Measurements from ENCODE around the gene RNF32. TPM values are rescaled to one million over a fixed set of nuclear protein-coding genes. Genes with fewer than 3 reads are reported as not detected.

The RNF32 gene
- total and polyA plus RNA-seq, 2 of the 13 experiments (the other 11 are each of a cell fraction or from before 2014, with no cell fraction given), result not detected

GRCh38 chr7:156609010-156609877 lies 31.3 kb upstream of the RNF32 start (continued):
- TF ChIP-seq SNAPC4 (CRISPR knock-in tag; IDR thresholded peaks at IDR 0.05) (no peak), ZNF629 (CRISPR knock-in tag; conservative IDR thresholded peaks at IDR 0.05) (peak; percentile 54), FIP1L1 (IDR thresholded peaks at IDR 0.05; ENCODE audit: borderline replicate concordance, insufficient read depth, low read depth, low read length) (no peak), PRDM15 (CRISPR knock-in tag; IDR thresholded peaks at IDR 0.05) (no peak), SMC3 (IDR thresholded peaks at IDR 0.05; ENCODE audit: low read length) (peak; percentile 41; the same call in 1 of the 2 replicates), KAT8 (CRISPR knock-in tag; IDR thresholded peaks at IDR 0.05) (0 out of 2 replicates have a peak, but pooled peaks have one; percentile 54), POLR2AphosphoS5 (IDR thresholded peaks at IDR 0.05; ENCODE audit: low read depth, low read length) (peak; percentile 71), RXRA (CRISPR knock-in tag; IDR thresholded peaks at IDR 0.05) (peak; percentile 64; the same call in 1 of the 2 replicates), ZNF773 (CRISPR knock-in tag; IDR thresholded peaks at IDR 0.05; ENCODE audit: borderline replicate concordance) (no peak), KAT2B (IDR thresholded peaks at IDR 0.05; ENCODE audit: borderline replicate concordance, low read depth, low read length) (no peak), FOXJ3 (CRISPR knock-in tag; IDR thresholded peaks at IDR 0.05; ENCODE audit: borderline replicate concordance) (peak; percentile 73; the same call in 1 of the 2 replicates), DMAP1 (CRISPR knock-in tag; IDR thresholded peaks at IDR 0.05) (0 out of 2 replicates have a peak, but pooled peaks have one; percentile 36), BCL6 (CRISPR knock-in tag; IDR thresholded peaks at IDR 0.05) (peak; percentile 89), HBP1 (CRISPR knock-in tag; IDR thresholded peaks at IDR 0.05; ENCODE audit: low read depth) (no peak), ZNF296 (CRISPR knock-in tag; conservative IDR thresholded peaks at IDR 0.05) (no peak), ZNF12 (CRISPR knock-in tag; IDR thresholded peaks at IDR 0.05) (no peak), ZNF709 (CRISPR knock-in tag; IDR thresholded peaks at IDR 0.05) (0 out of 2 replicates have a peak, but pooled peaks have one; percentile 35), KMT2A (CRISPR knock-in tag; IDR thresholded peaks at IDR 0.05) (peak; percentile 46; the same call in 1 of the 2 replicates), RCOR2 (CRISPR knock-in tag; IDR thresholded peaks at IDR 0.05) (peak; percentile 93), RFX3 (CRISPR knock-in tag; IDR thresholded peaks at IDR 0.05) (no peak), ZKSCAN5 (CRISPR knock-in tag; IDR thresholded peaks at IDR 0.05) (no peak)

Data from HepG2 (cell line).